Mammary epithelial cell (primary cell): Measurements from ENCODE around the gene AARS2.

Experiments used
- CTCF ChIP-seq, 2 donors: IDR thresholded peaks in 1 of 2; conservative IDR thresholded peaks in 1 of 2; 2 replicates each; pipeline ENCODE4 v1.5.1; 2011 to 2012; ENCODE audit warnings: inconsistent platforms in 2 of 2, low read length in 2 of 2, mild to moderate bottlenecking in 2 of 2, control low read depth in 1 of 2, low read depth in 1 of 2; ENCODE audit not compliant: insufficient read depth in 1 of 2; ENCODE audit errors: extremely low read depth in 1 of 2
- EZH2 ChIP-seq: IDR thresholded peaks from 2 replicates; pipeline ENCODE4 v1.6.1; 2012; ENCODE audit warnings: low read length, inconsistent platforms, borderline replicate concordance

- TF ChIP-seq CTCF (conservative IDR thresholded peaks at IDR 0.05 in 1 of 2, IDR thresholded peaks at IDR 0.05 in 1 of 2; ENCODE audit: extremely low read depth in 1 of 2, insufficient read depth in 1 of 2, low read depth in 1 of 2, low read length in 2 of 2) (no peak), EZH2 (no peak)
Observed at GRCh38 chr6:44262467-44263353, 50.4 kb downstream of the AARS2 start.
